GM12891 (cell line): ENCODE data around the gene SPRING1.

Experiments
- POLR2A ChIP-seq: IDR thresholded peaks from 2 replicates; pipeline ENCODE4 v1.6.1; 2011; ENCODE audit warnings: low read depth, low read length, control low read depth
- POLR2AphosphoS5 ChIP-seq: IDR thresholded peaks from 2 replicates; pipeline ENCODE4 v1.6.1; 2011; ENCODE audit warnings: low read depth, low read length, control low read depth
- SPI1 ChIP-seq: IDR thresholded peaks from 2 replicates; pipeline ENCODE4 v1.6.1; 2011; ENCODE audit warnings: low read depth, low read length, control low read depth
- TAF1 ChIP-seq: IDR thresholded peaks from 2 replicates; pipeline ENCODE4 v1.6.1; 2011; ENCODE audit warnings: low read depth, low read length, control low read depth

GRCh38 chr12:116695464-116695725 is 42.5 kb downstream of the SPRING1 start:
- TF ChIP-seq POLR2AphosphoS5 = no peak
- no peak for TF ChIP-seq POLR2A
- no peak for TF ChIP-seq TAF1
- TF ChIP-seq SPI1 = no peak
